Muscle layer of duodenum (tissue), 2 donors: ENCODE measurements around the gene BCAN.

Source experiments
- H3K27ac ChIP-seq: one replicate; pipeline ENCODE4 v1.7.0; 2013; ENCODE audit warnings: mild to moderate bottlenecking, low read length
- H3K27me3 ChIP-seq: one replicate; pipeline ENCODE4 v1.7.0; 2013; ENCODE audit warnings: low read depth, mild to moderate bottlenecking, control low read depth, low read length
- H3K36me3 ChIP-seq, 2 donors: one replicate each; pipeline ENCODE4 v1.7.0; 2013; ENCODE audit warnings: low read length in 2 of 2, control low read depth in 1 of 2, mild to moderate bottlenecking in 1 of 2; ENCODE audit not compliant: insufficient read depth in 2 of 2, control insufficient read depth in 1 of 2
- H3K4me1 ChIP-seq, 2 donors: one replicate each; pipeline ENCODE4 v1.7.0; 2013; ENCODE audit warnings: low read length in 2 of 2, mild to moderate bottlenecking in 2 of 2, control low read depth in 1 of 2, moderate library complexity in 1 of 2; ENCODE audit not compliant: insufficient read depth in 2 of 2, control insufficient read depth in 1 of 2
- H3K4me3 ChIP-seq, 2 donors: one replicate each; pipeline ENCODE4 v1.7.0; 2013; ENCODE audit warnings: low read length in 2 of 2, low read depth in 1 of 2, mild to moderate bottlenecking in 1 of 2
- H3K9me3 ChIP-seq, 2 donors: one replicate each; pipeline ENCODE4 v1.7.0; 2013; ENCODE audit warnings: low read length in 2 of 2, control low read depth in 1 of 2, mild to moderate bottlenecking in 1 of 2; ENCODE audit not compliant: control insufficient read depth in 1 of 2
- donor health status: healthy.

Gene BCAN

GRCh38 chr1:156684227-156684782 is 42.4 kb downstream of the BCAN start:
- peaks cover 8% of the 10 kb centered on the region for H3K27me3 ChIP-seq
- no peak overlapping the region for H3K27ac ChIP-seq
- H3K36me3 ChIP-seq: no peaks in the 10 kb centered on the region
- peaks cover 0 to 4% of the 10 kb centered on the region in 2 donors for H3K4me1 ChIP-seq
- H3K4me3 ChIP-seq: no peak overlapping the region
- H3K9me3 ChIP-seq: no peaks in the 10 kb centered on the region

GRCh38 chr1:156689035-156689952 is 47.4 kb downstream of the BCAN start:
- Histone ChIP-seq H3K27me3 (peaks cover 8% of the 10 kb centered on the region), H3K4me3 (no peak overlapping the region), H3K9me3 (no peaks in the 10 kb centered on the region), H3K36me3 (no peaks in the 10 kb centered on the region), H3K4me1 (peaks cover 0 to 22% of the 10 kb centered on the region in 2 donors), H3K27ac (no peak overlapping the region)

- H3K27ac ChIP-seq: no peak overlapping the region
- no peaks in the 10 kb centered on the region for H3K36me3 ChIP-seq
- no peaks in the 10 kb centered on the region for H3K9me3 ChIP-seq
- peaks cover 8% of the 10 kb centered on the region for H3K27me3 ChIP-seq
- no peak overlapping the region for H3K4me3 ChIP-seq
- peaks cover 0 to 22% of the 10 kb centered on the region in 2 donors for H3K4me1 ChIP-seq
Observed at GRCh38 chr1:156689953-156690674, 48.2 kb downstream of the BCAN start.

- peaks cover 0 to 22% of the 10 kb centered on the region in 2 donors for H3K4me1 ChIP-seq
- H3K36me3 ChIP-seq: no peaks in the 10 kb centered on the region
- H3K9me3 ChIP-seq: no peaks in the 10 kb centered on the region
- H3K27me3 ChIP-seq: peaks cover 8% of the 10 kb centered on the region
- no peak overlapping the region for H3K4me3 ChIP-seq
- H3K27ac ChIP-seq: no peak overlapping the region
Observed at GRCh38 chr1:156690675-156691036, 48.7 kb downstream of the BCAN start.

- H3K9me3 ChIP-seq: no peaks in the 10 kb centered on the region
- no peak overlapping the region for H3K4me3 ChIP-seq
- peaks cover 8% of the 10 kb centered on the region for H3K27me3 ChIP-seq
- H3K4me1 ChIP-seq: peaks cover 0 to 22% of the 10 kb centered on the region in 2 donors
- H3K27ac ChIP-seq: no peak overlapping the region
- H3K36me3 ChIP-seq: no peaks in the 10 kb centered on the region
Observed at GRCh38 chr1:156691191-156691590, 49.3 kb downstream of the BCAN start.

- Histone ChIP-seq H3K4me3 (no peak overlapping the region), H3K27me3 (peaks cover 8% of the 10 kb centered on the region), H3K27ac (no peak overlapping the region), H3K4me1 (peaks cover 0 to 22% of the 10 kb centered on the region in 2 donors), H3K36me3 (no peaks in the 10 kb centered on the region), H3K9me3 (no peaks in the 10 kb centered on the region)
Observed at GRCh38 chr1:156691665-156692440, 49.9 kb downstream of the BCAN start.

- Histone ChIP-seq H3K4me3 (no peak overlapping the region), H3K4me1 (peaks cover 0 to 22% of the 10 kb centered on the region in 2 donors), H3K36me3 (no peaks in the 10 kb centered on the region), H3K9me3 (no peaks in the 10 kb centered on the region), H3K27ac (no peak overlapping the region), H3K27me3 (peaks cover 8% of the 10 kb centered on the region)
Observed at GRCh38 chr1:156692441-156692924, 50.6 kb downstream of the BCAN start.

GRCh38 chr1:156692925-156693847 is 51.3 kb downstream of the BCAN start:
- no peaks in the 10 kb centered on the region for H3K36me3 ChIP-seq
- H3K9me3 ChIP-seq: no peaks in the 10 kb centered on the region
- no peak overlapping the region for H3K4me3 ChIP-seq
- peaks cover 8% of the 10 kb centered on the region for H3K27me3 ChIP-seq
- peaks cover 0 to 22% of the 10 kb centered on the region in 2 donors for H3K4me1 ChIP-seq
- H3K27ac ChIP-seq: no peak overlapping the region

- no peaks in the 10 kb centered on the region for H3K36me3 ChIP-seq
- H3K4me1 ChIP-seq: peaks cover 0 to 21% of the 10 kb centered on the region in 2 donors
- H3K27ac ChIP-seq: no peak overlapping the region
- H3K4me3 ChIP-seq: no peak overlapping the region
- no peaks in the 10 kb centered on the region for H3K9me3 ChIP-seq
- H3K27me3 ChIP-seq: peaks cover 8% of the 10 kb centered on the region
Observed at GRCh38 chr1:156693848-156694689, 52.2 kb downstream of the BCAN start.

- Histone ChIP-seq H3K4me3 (no peak overlapping the region), H3K9me3 (no peaks in the 10 kb centered on the region), H3K4me1 (peaks cover 0 to 16% of the 10 kb centered on the region in 2 donors), H3K27me3 (peaks cover 8% of the 10 kb centered on the region), H3K27ac (no peak overlapping the region), H3K36me3 (no peaks in the 10 kb centered on the region)
Observed at GRCh38 chr1:156694690-156694962, 52.7 kb downstream of the BCAN start.
